GM12878 (cell line): ENCODE measurements around the gene PGR. TPM values are rescaled to one million over a fixed set of nuclear protein-coding genes. Genes with fewer than 3 reads are reported as not detected.

ENCODE experiments used
- ATAC-seq: fragments of 200-7000 bp; cut with Tn5 transposase; 3 replicates; pipeline ENCODE4 v1.9.1; 2020; ENCODE audit warnings: mild to moderate bottlenecking, moderate library complexity
- BruUV-seq: library from RNA; stranded (reverse); fragments of 400-500 nt; replicated peaks from 2 replicates; lab custom pipeline; 2021; lab: Mats Ljungman, UMichigan
- CTCF ChIA-PET: fragments of 300-600 bp; sonication (Branson Sonifier 250); formaldehyde crosslinking; extraction: SDS; loops from one replicate; lab custom pipeline; 2021; ENCODE audit warnings: inconsistent platforms; lab: Yijun Ruan, JAX
- POLR2A ChIA-PET: fragments of 350-600 bp; formaldehyde crosslinking; extraction: SDS; loops from one replicate; lab custom pipeline; 2021; ENCODE audit warnings: inconsistent platforms; lab: Charles Lee
- RAD21 ChIA-PET: fragments of 300-600 bp; sonication (Branson Sonifier 250); formaldehyde crosslinking; loops from one replicate; lab custom pipeline; 2023; ENCODE audit warnings: antibody characterized with exemption; ENCODE audit not compliant: unreplicated experiment; lab: Charles Lee
- SMC1A ChIA-PET: fragments of 300-600 bp; sonication (Branson Sonifier 250); formaldehyde crosslinking; loops from one replicate; lab custom pipeline; 2023; ENCODE audit not compliant: unreplicated experiment, uncharacterized antibody; lab: Charles Lee
- DNase-seq: peaks from one replicate; pipeline ENCODE4 v3.0.0-alpha.2; 2011; ENCODE audit warnings: low read depth, low spot score
- FAIRE-seq: peaks from 3 replicates; lab custom pipeline; 2011; peaks lifted over from hg19 to GRCh38; lab: Jason Lieb, UNC
- H2AFZ ChIP-seq: 2 replicates; pipeline ENCODE4 v1.6.0; 2011; ENCODE audit warnings: low read depth, low read length, control low read depth; ENCODE audit not compliant: control insufficient read depth
- H3K27ac ChIP-seq: 2 replicates; pipeline ENCODE4 v1.5.1; 2011; ENCODE audit warnings: control low read depth; ENCODE audit not compliant: control insufficient read depth, insufficient read depth
- H3K27me3 ChIP-seq, 2 experiments: replicated peaks in 1 of 2; 2 replicates each; pipeline versions ENCODE4 v1.6.0 to v1.6.1; 2011; ENCODE audit warnings: low read length in 1 of 2; ENCODE audit not compliant: control insufficient read depth in 2 of 2, insufficient read depth in 2 of 2
- H3K36me3 ChIP-seq, 2 experiments: 2 replicates each; pipeline ENCODE4 v1.5.1; 2011; ENCODE audit warnings: low read length in 1 of 2; ENCODE audit not compliant: control insufficient read depth in 2 of 2, insufficient read depth in 2 of 2
- H3K4me1 ChIP-seq: 2 replicates; pipeline ENCODE4 v1.6.1; 2011; ENCODE audit warnings: mild to moderate bottlenecking, low read length, moderate library complexity, mixed read lengths; ENCODE audit not compliant: control insufficient read depth, insufficient read depth
- H3K4me2 ChIP-seq: 2 replicates; pipeline ENCODE4 v1.6.0; 2011; ENCODE audit warnings: control low read depth; ENCODE audit not compliant: control insufficient read depth, insufficient read depth
- H3K4me3 ChIP-seq: fragments of 200-600 bp; sonication (generic); 2 replicates; pipeline ENCODE4 v1.5.1; 2016
- H3K79me2 ChIP-seq: 2 replicates; pipeline ENCODE4 v1.6.0; 2011; ENCODE audit warnings: low read length; ENCODE audit not compliant: control insufficient read depth, insufficient read depth
- H3K9ac ChIP-seq: 2 replicates; pipeline ENCODE4 v1.8.0; 2011; ENCODE audit warnings: low read length, control low read depth, mixed read lengths; ENCODE audit not compliant: control insufficient read depth, insufficient read depth
- H3K9me3 ChIP-seq: replicated peaks from 3 replicates; pipeline ENCODE4 v1.5.1; 2011; ENCODE audit warnings: mild to moderate bottlenecking, low read length; ENCODE audit not compliant: control insufficient read depth, insufficient read depth
- H4K20me1 ChIP-seq: 2 replicates; pipeline ENCODE4 v1.6.0; 2011; ENCODE audit not compliant: control insufficient read depth, insufficient read depth
- ATF3 ChIP-seq: IDR thresholded peaks from 2 replicates; pipeline ENCODE4 v1.6.1; 2011; ENCODE audit warnings: low read depth, mild to moderate bottlenecking, low read length, moderate library complexity, borderline replicate concordance; ENCODE audit errors: extremely low read depth
- BCL3 ChIP-seq: IDR thresholded peaks from 2 replicates; pipeline ENCODE4 v1.6.1; 2011; ENCODE audit warnings: borderline replicate concordance, low read depth, mild to moderate bottlenecking, moderate library complexity, low read length; ENCODE audit not compliant: insufficient read depth, poor library complexity, severe bottlenecking
- E2F8 ChIP-seq: fragments of 450-650 bp; IDR thresholded peaks from 2 replicates; pipeline ENCODE4 v1.6.1; 2018; ENCODE audit warnings: mild to moderate bottlenecking, low read depth, moderate library complexity; ENCODE audit not compliant: partially characterized antibody
- EZH2 ChIP-seq: IDR thresholded peaks from 2 replicates; pipeline ENCODE4 v1.6.1; 2012; ENCODE audit warnings: low read depth, mild to moderate bottlenecking, control low read depth, inconsistent platforms, low read length, borderline replicate concordance; ENCODE audit not compliant: control insufficient read depth
- FOXM1 ChIP-seq: IDR thresholded peaks from 2 replicates; pipeline ENCODE4 v1.6.1; 2012; ENCODE audit warnings: low read depth, mild to moderate bottlenecking, inconsistent platforms, low read length, moderate library complexity
- GABPA ChIP-seq: IDR thresholded peaks from 2 replicates; pipeline ENCODE4 v1.6.1; 2014; ENCODE audit warnings: antibody characterized with exemption, low read depth, mild to moderate bottlenecking, inconsistent platforms
- HDAC6 ChIP-seq: fragments of 200-600 bp; sonication (generic); IDR thresholded peaks from one replicate; pipeline ENCODE4 v1.8.0; 2017; ENCODE audit warnings: antibody characterized with exemption; ENCODE audit not compliant: unreplicated experiment
- IRF4 ChIP-seq: IDR thresholded peaks from 2 replicates; pipeline ENCODE4 v1.6.1; 2011; ENCODE audit warnings: low read depth, low read length
- JUND ChIP-seq: IDR thresholded peaks from 2 replicates; pipeline ENCODE4 v1.6.1; 2012; ENCODE audit warnings: low read depth, mild to moderate bottlenecking, low read length, improper control_type of control experiment, moderate library complexity
- MYB ChIP-seq: fragments of 150-350 bp; IDR thresholded peaks from 2 replicates; pipeline ENCODE4 v1.6.1; 2014; ENCODE audit warnings: mild to moderate bottlenecking, low read depth, low read length, borderline replicate concordance
- STAT3 ChIP-seq: IDR thresholded peaks from 2 replicates; pipeline ENCODE4 v1.6.1; 2011; ENCODE audit warnings: low read depth, low read length, improper control_type of control experiment
- TBL1XR1 ChIP-seq: IDR thresholded peaks from 2 replicates; pipeline ENCODE4 v1.6.1; 2012; ENCODE audit warnings: low read depth, low read length, improper control_type of control experiment
- ZNF24 ChIP-seq: fragments of 450-650 bp; IDR thresholded peaks from 2 replicates; pipeline ENCODE4 v1.6.1; 2017; ENCODE audit warnings: antibody characterized with exemption, mild to moderate bottlenecking
- ZNF274 ChIP-seq: IDR thresholded peaks from one replicate; pipeline ENCODE4 v1.8.0; 2011; ENCODE audit not compliant: insufficient read length, insufficient read depth
- ZSCAN29 ChIP-seq: fragments of 450-650 bp; IDR thresholded peaks from 2 replicates; pipeline ENCODE4 v1.6.1; 2017; ENCODE audit warnings: mild to moderate bottlenecking, moderate library complexity
- WGBS: methylation state at CpG from one replicate; pipeline ENCODE4 v1.1.6; 2016; ENCODE audit warnings: low lambda C conversion rate; ENCODE audit not compliant: insufficient replicate concordance, insufficient coverage; ENCODE audit errors: missing lambda C conversion rate; 5-methylcytosine and 5-hydroxymethylcytosine counted together
- in situ Hi-C: fragments of 300-500 bp; cut with MboI; formaldehyde crosslinking; loops from 9 replicates; pipeline ENCODE4 v1.14.3; 2018; ENCODE audit warnings: mixed read lengths
- intact Hi-C: fragments of 100-400 bp; cut with micrococcal nuclease; formaldehyde crosslinking; loops from one replicate; pipeline ENCODE4 v1.14.2; 2022; ENCODE audit not compliant: unreplicated experiment
- polyA plus RNA-seq, 11 experiments: library from polyadenylated mRNA; depleted of rRNA in 4 of 11; unstranded in 6 of 11; stranded (reverse) in 5 of 11; fragments of >200 nt; fragmentation: Nextera tagmentation in 4 of 11; fragmentation: Illumina TruSeq in 1 of 11; extraction: Ambion mirVana in 4 of 11; extraction: Trizol in 1 of 11; gene quantifications; 1 replicate in 1 of 11; 2 replicates in 10 of 11; pipeline versions ENCODE4 v1.2.1 to v1.2.3, GENCODE V29; 2011 to 2016; ENCODE audit warnings: inconsistent platforms in 2 of 11, missing spikeins in 2 of 11, low read depth in 1 of 11
- total RNA-seq, 4 experiments: library from RNA; depleted of rRNA in 3 of 4; stranded (reverse); fragments of >200 nt in 3 of 4; fragmentation: Illumina TruSeq in 1 of 4; extraction: Trizol in 1 of 4; gene quantifications; 2 replicates each; pipeline versions ENCODE4 v1.2.1 to v1.2.3, GENCODE V29; 2013 to 2021

PGR gene
- total and polyA plus RNA-seq, 10 of the 15 experiments (the other 5 are each of a cell fraction or from before 2014, with no cell fraction given): 0.01 TPM; not detected in 9

GRCh38 chr11:101133190-101133589 is 3.6 kb upstream of the PGR start:
- CTCF ChIA-PET: no interaction called here
- ATAC-seq (no peak), FAIRE-seq (no peak), DNase-seq (no peak)
- 0% methylated on average over 1 of the region's 1 CpG for whole genome bisulfite sequencing
- Histone ChIP-seq H3K27me3 (peaks cover under 1 to 11% of the 10 kb centered on the region in 2 experiments; a peak in 3 of 4 replicates), H3K9ac (no peak overlapping the region), H3K4me2 (no peak overlapping the region), H4K20me1 (no peaks in the 10 kb centered on the region), H3K27ac (no peak overlapping the region), H2AFZ (no peak overlapping the region), H3K36me3 (no peaks in the 10 kb centered on the region), H3K4me1 (no peaks in the 10 kb centered on the region), H3K4me3 (no peak overlapping the region), H3K79me2 (no peaks in the 10 kb centered on the region), H3K9me3 (no peaks in the 10 kb centered on the region; the same call in 2 of the 3 replicates)
- intact Hi-C loops (no loop called here), in situ Hi-C loops (no loop called here)
- SMC1A ChIA-PET: no interaction called here
- RAD21 ChIA-PET: no interaction called here
- POLR2A ChIA-PET: no interaction called here
- no TSS peak for BruUV-seq
- no peak for TF ChIP-seq BCL3
- TF ChIP-seq EZH2: no peak
- no peak for TF ChIP-seq E2F8
- TF ChIP-seq ZSCAN29: no peak
- TF ChIP-seq ZNF24: no peak
- no peak for TF ChIP-seq ZNF274
- no peak for TF ChIP-seq MYB
- TF ChIP-seq FOXM1: no peak
- no peak for TF ChIP-seq IRF4
- no peak for TF ChIP-seq HDAC6
- no peak for TF ChIP-seq STAT3
- no peak for TF ChIP-seq GABPA
- TF ChIP-seq TBL1XR1: no peak
- TF ChIP-seq ATF3: no peak
- no peak for TF ChIP-seq JUND
